SHP77 treated with DMSO at 0.1 percent for 48 hours (cell line): Measurements from ENCODE around the gene ANKMY1.
"Not testable (repeated sequence)": the region's sequence is repeated elsewhere in the genome, so short reads cannot be mapped to it uniquely, and the experiment has no call there.

Source experiments
- DNase-seq: peaks from one replicate; lab custom pipeline; 2025; lab: John Stamatoyannopoulos, UW

ANKMY1 gene

DNA sequence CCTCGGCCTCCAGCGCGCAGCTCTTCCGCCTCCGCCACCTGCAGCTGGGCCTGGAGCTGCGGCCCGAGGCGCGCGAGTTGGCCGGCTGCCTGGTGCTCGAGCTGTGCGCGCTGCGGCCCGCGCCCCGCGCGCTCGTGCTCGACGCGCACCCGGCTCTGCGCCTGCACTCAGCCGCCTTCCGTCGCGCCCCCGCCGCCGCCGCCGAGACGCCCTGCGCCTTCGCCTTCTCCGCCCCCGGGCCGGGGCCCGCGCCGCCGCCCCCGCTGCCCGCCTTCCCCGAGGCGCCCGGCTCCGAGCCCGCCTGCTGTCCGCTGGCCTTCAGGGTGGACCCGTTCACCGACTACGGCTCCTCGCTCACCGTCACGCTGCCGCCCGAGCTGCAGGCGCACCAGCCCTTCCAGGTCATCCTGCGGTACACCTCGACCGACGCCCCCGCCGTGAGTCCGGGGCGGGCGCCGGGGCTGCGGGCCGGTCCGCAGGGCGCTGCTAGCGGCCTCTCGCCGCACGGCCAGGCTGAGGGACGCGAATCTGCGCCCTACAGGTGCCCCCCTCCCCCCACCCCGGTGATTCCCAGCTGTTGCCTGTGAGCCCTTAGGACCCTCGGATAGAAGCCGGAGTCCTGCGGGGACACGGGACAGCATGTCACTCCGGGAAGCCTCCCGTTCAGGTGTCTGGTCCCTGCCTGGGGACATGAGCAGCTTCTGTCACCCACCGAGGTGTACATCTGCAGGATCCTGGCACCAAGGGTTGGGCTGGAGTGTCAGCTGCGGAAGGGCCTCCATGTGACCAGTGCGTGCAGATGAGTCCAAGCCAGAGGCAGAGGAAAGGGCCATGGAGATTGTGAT lies 11.1 kb upstream of the ANKMY1 start:
- no peak for DNase-seq

DNA sequence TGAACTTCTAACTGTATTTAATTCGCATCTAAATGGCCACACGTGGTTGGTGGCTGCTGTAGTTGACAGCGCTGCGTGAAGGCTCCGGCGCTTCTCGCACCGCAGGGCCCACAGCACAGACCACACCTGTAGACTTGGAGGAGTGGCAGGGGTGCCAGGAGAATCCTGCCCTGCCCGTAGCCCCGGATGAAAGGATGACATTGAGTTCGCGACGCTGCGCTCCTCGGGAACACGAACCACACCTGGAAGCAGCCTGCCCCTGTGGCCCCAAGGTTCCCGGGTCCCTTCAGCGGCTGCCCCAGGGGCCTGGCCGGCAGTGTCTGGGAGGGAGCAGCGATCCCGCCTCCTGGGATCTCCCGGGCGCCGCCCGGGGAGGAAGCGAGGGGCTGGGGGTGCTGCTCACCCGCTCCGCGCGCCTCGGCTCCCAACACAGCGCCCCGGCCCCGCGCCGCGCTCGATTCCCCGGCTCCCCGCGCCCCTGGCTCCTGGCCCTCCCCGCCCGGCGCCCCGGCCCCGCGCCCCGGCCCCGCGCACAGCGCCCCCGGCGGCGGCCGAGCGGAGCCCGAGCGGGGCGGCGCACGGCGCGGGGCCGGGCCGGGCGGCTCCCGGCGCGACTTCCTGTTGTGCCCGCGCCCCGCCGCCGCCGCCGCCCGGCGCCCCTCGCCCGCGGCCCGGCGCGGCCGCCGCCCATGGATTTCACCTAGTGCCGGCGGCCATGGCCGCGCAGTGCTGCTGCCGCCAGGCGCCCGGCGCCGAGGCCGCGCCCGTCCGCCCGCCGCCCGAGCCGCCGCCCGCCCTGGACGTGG lies 10.3 kb upstream of the ANKMY1 start, which contains the start of gene RNPEPL1:
Gene RNPEPL1 (plus strand): TSS at position 613 of the 806 bp plus-strand sequence. CDS start 103 bp downstream, at position 716.
- DNase-seq = no peak

DNA sequence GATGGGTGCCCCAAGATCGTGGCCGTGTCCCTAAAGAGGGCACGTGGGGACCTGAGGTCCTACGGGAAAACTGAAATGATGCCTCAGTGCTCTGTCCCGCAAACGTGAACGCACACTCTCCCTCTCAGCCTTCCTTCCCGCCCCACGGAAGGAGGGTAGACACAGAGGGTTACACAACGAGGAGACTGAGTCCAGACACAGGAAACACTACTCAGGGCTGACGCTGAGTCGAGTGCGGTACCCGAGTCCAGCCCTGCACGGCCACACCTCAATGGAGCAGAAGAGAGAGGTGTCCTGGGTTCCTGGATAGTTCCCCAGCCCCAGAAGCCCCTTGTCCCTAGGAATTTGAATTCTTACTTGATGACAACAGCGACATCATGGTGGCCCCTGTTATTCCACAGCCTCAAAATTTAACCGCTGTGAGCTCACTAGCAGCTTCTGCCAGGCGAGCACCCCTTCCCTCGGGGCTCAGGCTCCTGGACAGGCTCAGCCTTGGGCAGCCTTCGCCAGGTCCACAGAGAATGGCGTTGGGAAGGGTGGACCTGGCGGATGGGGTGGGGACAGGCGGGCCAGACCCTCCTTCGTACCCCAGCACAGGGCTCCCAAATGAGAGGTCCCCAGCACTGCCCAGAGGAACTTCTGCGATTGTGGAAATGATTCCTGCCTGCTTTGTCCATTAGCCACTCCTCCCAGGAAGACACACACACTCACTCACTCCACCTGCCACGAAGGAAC lies 9.5 kb upstream of the ANKMY1 start:
- no peak for DNase-seq

DNA sequence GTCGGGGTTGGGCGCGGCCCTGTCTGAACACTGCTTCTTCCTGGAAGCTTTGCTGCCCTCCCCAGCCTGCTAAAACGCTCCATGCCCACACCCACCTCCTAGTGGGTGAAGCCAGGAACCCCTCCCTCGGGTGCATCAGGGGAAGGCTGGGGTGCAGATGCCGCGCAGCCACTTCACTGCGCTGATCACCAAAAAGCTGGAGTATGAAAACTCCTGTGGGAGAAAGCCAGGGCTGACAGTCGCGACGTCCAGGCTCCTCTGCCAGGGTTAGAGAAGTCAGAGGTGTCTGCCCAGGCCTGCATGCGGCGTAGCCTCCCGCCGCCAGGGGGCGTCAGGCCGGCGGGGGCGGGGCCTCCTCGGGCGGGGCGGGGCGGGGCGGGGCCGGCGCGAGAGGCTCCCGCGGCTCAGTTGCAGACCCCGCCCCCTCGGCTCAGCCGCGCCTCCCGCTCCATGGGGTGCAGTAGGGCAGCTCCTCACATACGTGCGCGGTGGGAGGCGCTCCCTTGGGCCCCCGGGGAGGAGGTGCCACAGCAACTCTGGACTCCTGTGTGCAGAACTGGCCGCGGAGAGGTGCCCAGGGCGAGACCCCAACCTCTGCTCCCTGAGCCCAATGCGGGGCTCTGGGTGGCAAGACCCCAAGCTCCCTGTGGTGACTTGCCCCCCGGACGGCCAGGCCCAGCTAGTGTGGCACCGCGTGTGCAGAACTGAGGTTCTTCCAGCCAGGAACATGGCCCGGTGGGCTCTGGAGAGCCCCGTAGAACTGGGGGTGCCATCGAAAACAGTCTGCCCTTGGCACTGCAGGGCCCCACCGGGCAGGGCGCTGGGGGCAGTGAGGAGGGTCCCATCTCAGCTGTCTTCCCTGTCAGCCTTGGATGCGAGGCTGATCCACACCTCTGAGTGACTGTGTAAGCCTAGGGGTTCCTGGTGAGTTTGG lies 8.7 kb upstream of the ANKMY1 start:
- no peak for DNase-seq

DNA sequence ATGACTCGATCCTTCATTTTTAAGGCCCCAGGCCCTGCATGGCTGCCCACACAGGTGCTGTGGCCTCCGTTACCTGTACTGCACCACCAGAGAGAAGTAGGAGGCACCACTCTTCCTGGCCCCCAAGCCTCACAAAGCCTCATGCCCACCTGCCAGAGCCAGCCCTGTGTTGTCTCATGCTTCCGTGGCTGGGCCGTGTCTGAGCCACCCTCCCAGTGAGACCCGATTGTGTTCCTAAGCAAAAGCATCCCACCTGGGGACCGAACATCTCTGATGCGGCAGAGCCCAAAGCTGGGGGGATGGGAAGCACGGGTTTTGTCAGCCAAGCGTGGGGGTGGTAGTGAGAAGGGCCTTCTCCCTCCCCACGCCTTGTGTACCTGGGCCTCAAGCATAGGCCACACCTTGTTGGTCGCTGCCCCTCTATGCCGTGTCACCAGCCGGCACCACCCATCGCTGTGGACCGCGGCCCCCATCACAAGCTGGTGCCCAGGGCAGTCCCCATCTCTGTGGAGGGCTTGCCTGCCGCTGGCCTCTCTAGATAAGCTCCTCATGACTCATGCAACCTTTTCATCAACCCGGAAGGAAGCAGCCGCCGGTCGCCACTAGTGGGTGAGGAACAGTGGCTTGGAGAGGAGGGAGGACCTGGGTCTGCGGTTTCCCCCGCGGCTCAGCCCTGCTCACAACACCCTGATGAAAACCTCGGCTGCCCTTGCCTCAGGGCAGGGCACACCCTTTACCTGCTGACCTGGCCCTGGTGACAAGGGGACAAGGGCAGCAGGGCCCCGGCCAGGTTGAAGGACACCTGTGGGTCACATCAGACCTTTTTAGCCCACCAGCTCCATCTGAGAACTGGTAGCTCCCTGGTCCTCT lies 7.8 kb upstream of the ANKMY1 start:
- no peak for DNase-seq

DNA sequence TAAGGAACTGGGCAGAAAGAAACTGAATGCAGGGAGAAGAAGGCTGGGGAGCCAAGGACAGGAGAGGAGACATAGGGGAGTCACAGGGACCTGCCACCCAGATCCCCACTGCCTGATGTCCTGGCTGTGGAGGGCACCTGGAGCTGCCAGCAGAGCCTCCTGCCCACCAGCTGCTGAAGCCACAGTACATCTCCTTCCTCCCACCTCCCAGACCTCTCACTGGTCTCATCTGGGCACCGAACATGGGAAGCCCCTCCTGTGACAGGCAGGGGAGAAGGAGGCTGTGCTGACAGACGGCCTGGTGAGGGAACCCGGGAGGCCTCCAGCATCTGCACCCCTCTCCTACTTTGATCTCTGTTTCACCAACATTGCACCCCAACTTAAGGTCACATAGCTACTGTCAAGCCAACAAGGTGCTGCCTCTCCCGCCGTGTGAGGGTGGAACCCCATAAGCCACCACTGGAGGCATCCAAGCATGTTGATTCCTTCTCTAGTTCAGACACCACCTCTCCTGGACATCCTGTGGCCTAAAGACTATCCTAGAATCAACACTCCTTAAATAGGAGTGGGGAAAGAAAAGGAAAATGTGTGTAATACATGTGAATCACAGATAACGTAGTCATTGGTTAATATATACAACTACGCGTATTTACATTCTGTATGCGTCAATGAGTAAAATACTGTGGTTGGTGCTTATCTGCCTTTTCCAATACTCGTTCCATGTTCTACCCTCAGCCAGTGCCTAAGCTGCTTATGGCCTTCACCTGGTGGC lies 7.0 kb upstream of the ANKMY1 start:
- DNase-seq = no peak

DNA sequence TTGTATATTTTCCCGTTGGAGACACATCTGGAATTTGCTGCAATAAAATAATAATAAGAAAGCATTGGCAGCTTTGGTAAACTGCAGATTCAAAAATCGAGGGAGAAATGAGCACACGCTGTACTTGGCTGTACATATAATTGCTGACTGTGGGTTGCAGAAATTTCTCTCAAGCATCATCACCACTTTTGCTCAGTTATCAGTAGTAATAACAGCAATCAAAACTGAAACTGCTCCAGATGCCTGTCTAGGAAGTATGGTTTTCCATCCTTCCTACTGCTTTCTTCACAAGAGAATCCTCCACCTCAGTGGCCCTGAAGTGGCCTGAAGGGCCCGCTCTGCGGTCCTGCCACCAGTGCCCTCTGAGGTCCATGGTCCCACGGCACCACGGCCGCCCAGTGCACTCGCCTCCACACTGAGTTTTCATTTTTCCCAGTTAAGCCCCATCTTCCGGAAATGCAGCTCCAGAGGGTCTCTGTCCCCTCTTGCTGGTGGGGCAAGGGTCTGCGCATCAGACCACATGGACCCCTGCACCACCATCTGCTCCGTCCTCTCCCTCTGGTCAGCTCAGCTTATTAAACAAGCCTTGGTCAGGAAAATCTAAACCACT lies 6.3 kb upstream of the ANKMY1 start:
- no peak for DNase-seq

DNA sequence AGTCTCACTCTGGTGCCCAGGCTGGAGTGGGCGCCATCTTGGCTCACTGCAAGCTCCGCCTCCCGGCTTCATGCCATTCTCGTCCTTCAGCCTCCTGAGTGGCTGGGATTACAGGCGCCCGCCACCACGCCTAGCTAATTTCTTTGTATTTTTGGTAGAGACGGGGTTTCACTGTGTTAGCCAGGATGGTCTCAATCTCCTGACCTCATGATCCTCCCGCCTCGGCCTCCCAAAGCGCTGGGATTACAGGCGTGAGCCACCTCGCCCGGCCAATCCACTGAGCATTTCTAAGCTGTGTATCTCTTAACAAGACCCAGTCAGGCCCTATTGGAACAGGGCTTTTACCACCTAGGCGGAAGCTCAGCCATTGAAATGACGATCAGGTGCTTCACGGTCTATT lies 5.4 kb upstream of the ANKMY1 start:
- not testable (repeated sequence) for DNase-seq

DNA sequence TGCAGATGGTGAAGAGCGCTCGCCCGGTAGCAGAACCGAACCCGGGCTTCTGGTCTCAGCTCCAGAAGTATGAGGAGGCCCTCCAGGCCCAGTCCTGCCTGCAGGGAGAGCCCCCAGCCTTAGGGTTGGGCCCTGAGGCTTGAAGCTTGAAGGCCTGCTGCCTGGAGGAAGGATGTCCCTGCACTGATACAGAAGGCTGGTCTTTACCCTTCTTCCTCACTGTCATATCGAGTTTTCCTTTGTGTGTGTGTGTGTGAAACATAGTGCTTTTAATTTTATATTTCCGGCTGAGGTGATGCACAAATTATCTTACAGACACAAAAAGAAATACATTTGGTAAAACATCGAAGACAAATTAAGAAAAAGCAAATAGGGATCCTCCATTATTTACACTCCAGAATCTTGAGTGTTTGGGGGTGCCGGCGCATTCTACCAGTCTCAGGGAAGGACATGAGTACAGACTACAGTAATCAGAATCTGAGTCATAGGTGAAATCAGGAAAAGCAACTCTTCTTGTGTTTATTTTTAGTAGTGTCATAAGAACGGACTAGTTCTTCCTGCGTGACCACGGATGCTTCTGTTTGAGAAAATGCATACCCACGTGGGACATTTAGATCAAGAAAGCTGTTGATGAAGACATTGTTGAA lies 3.7 kb upstream of the ANKMY1 start:
- no peak for DNase-seq

DNA sequence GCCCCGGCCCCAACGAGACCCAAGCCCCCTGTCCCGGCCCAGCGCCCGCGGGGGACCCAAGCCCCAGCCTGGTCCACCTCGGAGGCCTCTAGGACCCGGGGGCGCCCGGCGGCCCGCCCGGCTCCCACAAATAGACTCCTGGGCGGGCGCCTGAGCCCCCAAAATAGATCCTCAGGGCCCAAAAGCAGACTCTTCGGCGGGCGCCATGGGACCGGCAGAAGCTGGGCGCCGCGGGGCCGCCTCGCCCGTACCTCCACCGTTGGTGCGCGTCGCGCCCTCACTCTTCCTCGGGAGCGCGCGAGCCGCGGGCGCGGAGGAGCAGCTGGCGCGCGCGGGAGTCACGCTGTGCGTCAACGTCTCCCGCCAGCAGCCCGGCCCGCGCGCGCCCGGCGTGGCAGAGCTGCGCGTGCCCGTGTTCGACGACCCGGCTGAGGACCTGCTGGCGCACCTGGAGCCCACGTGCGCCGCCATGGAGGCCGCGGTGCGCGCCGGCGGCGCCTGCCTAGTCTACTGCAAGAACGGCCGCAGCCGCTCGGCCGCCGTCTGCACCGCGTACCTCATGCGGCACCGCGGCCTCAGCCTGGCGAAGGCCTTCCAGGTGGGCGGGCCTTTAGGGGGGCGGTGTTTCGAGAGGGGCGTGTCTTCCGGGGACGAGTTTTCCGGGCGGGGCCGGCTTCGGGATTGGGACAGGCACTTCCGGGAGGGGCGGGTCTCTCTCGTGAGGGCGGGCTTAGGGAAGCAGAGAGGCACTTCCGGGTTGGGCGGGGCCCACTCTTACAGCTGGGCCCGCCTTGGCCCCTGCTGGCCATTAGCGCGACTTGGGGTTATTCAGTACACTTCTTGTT lies 2.9 kb upstream of the ANKMY1 start:
- peak; percentile 86 for DNase-seq

DNA sequence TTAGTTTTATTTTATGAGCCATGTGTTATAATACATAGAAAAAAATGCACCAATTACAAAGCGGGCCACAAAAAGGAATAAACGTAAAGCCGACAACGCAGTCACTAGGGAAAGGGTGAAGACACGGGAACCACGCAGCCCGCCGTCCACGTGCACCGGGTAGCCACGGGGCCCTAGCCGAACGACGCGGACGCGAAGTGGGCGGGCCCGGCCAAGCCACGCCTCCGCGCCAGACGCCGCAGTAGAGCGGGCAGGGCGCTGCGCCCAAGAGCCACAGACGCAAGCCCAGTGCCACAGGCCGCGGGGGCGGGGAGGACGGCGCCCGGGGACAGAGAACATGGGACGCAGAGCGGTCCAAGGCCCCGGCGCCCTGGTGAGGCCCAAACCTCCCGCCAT lies 2.3 kb upstream of the ANKMY1 start, which contains the start of gene DUSP28:
Gene DUSP28 (plus strand): TSS at position 274 of the 396 bp plus-strand sequence. CDS start 328 bp downstream, outside the sequence.
- peak; percentile 52 for DNase-seq

DNA sequence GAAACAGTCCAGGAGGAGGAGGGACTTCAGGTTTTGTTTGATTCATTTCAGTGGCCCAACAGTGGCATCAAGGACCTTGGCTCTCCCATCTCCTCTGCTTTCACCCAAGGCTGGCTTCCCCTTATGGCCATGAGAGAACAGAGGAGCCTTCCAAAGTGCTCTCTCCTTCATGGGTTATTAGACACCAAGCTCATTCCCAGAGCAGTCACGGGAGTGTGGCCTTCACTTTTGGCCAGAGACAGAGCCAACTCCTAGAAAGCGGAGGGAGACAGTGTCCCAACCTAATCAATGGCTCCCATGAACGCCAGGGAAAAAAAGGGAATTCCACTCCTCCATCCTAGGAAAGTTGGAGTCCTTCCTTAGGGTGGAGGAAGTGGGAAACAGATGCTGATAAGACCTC lies 1.5 kb upstream of the ANKMY1 start:
- no peak for DNase-seq

DNA sequence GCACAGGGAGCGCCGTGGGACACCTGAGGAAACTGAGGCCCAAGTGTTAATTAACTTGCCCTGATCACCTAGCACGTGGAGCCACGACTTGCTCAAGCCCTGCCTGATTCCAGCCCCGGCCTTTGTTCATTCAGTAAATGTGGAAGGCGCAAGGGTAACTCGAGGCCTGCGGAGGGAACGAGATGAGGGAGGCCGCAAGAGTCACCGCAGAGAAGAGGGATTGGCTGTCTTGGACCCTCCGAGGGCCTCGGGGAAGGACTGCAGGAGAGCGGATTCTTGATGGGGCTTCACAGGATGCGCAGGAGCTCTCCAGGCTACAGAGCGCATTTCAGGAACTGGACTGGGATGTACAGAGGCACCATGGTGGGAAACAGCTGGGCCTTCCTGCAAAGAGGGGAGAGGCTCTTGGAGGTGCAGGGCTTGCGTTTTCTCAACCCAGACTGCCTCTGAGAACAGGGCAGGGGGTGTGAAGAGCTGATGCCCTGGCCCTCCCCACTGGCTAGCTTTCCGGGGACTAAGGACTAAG lies 511 bp upstream of the ANKMY1 start:
- DNase-seq = no peak

DNA sequence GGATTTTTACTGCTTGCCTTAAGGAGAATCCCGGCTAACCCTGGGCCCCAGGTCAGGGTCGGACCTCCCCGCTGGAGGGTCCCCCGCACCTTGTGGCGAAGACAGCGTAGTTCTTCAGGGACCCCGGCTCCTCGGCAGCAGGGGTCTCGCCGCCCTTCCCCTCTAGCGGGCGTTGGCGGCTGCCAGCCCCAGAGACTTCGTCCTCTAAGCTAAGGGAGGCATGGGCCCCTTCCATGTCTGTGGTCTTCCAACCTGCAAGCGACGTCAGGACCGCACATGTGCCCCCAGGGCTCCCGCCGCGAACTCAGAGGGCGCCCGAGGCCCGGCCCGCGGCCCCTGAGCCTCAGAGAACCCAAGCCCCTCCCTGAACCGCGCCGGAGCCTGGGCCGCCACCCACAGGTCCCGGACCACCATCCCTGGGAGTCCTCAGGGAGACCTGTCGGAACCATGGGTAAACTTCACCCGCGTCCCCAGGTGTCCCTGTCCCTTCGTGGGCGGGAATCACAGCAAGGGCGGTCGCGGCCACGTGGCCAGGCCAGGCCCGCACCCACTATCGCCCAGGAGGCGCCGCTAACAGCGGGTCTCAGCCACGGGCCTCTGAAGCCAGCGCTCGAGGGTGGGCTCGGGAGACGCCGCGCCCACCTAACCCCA lies 562 bp downstream of the ANKMY1 start:
- DNase-seq = no peak

DNA sequence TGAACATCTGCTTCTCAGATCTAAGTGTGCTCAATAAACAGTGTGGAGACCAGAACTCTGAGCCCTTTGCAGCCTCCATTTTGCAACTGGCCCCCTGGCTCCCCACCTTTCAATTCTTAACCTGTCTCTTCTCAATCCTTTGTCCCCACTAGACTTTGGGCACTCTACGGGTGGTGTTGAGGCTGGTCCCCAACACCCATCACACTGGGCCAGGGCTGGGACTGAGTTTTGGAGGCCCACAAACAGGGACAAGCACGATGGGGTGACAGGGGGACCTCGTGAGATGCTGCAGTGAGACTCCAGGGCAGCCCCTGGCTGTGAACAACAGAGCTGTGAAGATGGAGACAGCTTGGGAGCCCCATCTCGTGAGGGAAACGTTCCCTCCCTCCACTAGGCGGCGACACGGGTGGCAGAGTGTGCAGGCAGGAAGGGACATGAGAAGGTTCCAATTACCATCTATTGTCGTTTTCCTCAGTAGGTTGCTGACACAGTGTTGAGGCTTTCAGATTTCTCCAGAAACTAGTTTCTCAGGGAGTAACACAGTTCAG lies 1.2 kb downstream of the ANKMY1 start:
- DNase-seq = no peak

DNA sequence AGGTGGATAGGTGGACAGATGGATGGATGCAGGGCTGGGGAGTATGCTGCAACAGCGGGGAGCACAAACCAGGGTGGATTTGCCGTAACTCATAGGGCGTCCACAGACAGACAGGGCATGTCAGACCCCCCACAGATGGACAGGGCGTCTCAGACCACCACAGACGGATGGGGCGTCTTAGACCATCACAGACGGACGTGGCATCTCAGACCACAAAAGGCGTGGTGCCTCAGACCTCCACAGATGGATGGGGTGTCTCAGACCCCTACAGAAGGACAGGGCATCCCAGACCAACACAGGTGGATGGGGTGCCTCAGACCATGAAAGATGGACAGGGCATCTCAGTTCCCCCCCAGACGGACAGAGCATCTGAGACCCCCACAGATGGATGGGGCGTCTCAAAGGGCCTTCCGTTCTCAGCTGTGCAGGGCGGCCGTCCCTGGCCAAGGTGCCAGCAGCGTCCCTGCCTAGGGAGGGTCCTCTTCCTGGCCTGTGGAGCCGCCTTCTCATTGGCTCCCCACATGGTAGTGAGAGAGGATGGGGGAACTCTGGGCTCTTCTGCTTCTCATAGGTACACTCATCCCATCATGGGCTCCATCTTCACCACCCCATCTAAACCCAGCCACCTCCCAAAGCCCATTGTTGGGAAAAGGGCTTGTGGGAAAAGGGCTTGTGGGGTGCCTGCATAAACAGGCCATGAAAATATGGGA lies 2.1 kb downstream of the ANKMY1 start:
- no peak for DNase-seq
